ENCODE measurements around the gene PAOX. TPM values are rescaled to one million over a fixed set of nuclear protein-coding genes. Genes with fewer than 3 reads are reported as not detected.

Gene PAOX
- total and polyA plus RNA-seq, 2 of the 13 experiments (the other 11 are each of a cell fraction or from before 2014, with no cell fraction given), result 0.49 to 0.77 TPM

GRCh38 chr10:133329491-133330202 lies 49.4 kb upstream of the PAOX start (continued):
- TF ChIP-seq SIN3A (IDR thresholded peaks at IDR 0.05; ENCODE audit: borderline replicate concordance, low read depth, low read length) (no peak), TBP (CRISPR knock-in tag; IDR thresholded peaks at IDR 0.05) (no peak), ZNF329 (CRISPR knock-in tag; IDR thresholded peaks at IDR 0.05; ENCODE audit: low read depth) (no peak), ZNF691 (CRISPR knock-in tag; IDR thresholded peaks at IDR 0.05; ENCODE audit: borderline replicate concordance, low read depth) (peak; percentile 40; the same call in 1 of the 2 replicates), ZNF556 (CRISPR knock-in tag; IDR thresholded peaks at IDR 0.05; ENCODE audit: borderline replicate concordance) (peak; percentile 38; the same call in 1 of the 2 replicates), ZSCAN9 (CRISPR knock-in tag; IDR thresholded peaks at IDR 0.05; ENCODE audit: borderline replicate concordance) (0 out of 2 replicates have a peak, but pooled peaks have one; percentile 29), THRA (CRISPR knock-in tag; IDR thresholded peaks at IDR 0.05; ENCODE audit: borderline replicate concordance) (0 out of 2 replicates have a peak, but pooled peaks have one; percentile 40), GABPB1 (CRISPR knock-in tag; IDR thresholded peaks at IDR 0.05) (peak; percentile 47; the same call in 1 of the 2 replicates), XBP1 (CRISPR knock-in tag; IDR thresholded peaks at IDR 0.05) (no peak), ZNF629 (CRISPR knock-in tag; conservative IDR thresholded peaks at IDR 0.05) (no peak), PPARG (CRISPR knock-in tag; conservative IDR thresholded peaks at IDR 0.05) (0 out of 2 replicates have a peak, but pooled peaks have one; percentile 22), FUBP1 (CRISPR knock-in tag; IDR thresholded peaks at IDR 0.05; ENCODE audit: borderline replicate concordance) (no peak), TERF1 (CRISPR knock-in tag; IDR thresholded peaks at IDR 0.05) (no peak), CREB1 (IDR thresholded peaks at IDR 0.05) (no peak), CREB1 (CRISPR knock-in tag; IDR thresholded peaks at IDR 0.05) (no peak), ZNF251 (CRISPR knock-in tag; IDR thresholded peaks at IDR 0.05) (no peak), CENPX (CRISPR knock-in tag; IDR thresholded peaks at IDR 0.05) (no peak), STAG1 (CRISPR knock-in tag; IDR thresholded peaks at IDR 0.05) (peak; percentile 87), KLF16 (CRISPR knock-in tag; IDR thresholded peaks at IDR 0.05) (peak in 1 of 2 experiments; percentile 69; a peak in 1 of 4 replicates), PITX1 (CRISPR knock-in tag; IDR thresholded peaks at IDR 0.05) (no peak), ZNF468 (CRISPR knock-in tag; IDR thresholded peaks at IDR 0.05) (no peak), FOXA3 (CRISPR knock-in tag; IDR thresholded peaks at IDR 0.05) (0 out of 2 replicates have a peak, but pooled peaks have one; percentile 22), KMT2A (CRISPR knock-in tag; IDR thresholded peaks at IDR 0.05) (peak; percentile 31; the same call in 1 of the 2 replicates), YEATS2 (CRISPR knock-in tag; IDR thresholded peaks at IDR 0.05; ENCODE audit: borderline replicate concordance) (no peak)
- TF ChIP-seq, protein P1, sequence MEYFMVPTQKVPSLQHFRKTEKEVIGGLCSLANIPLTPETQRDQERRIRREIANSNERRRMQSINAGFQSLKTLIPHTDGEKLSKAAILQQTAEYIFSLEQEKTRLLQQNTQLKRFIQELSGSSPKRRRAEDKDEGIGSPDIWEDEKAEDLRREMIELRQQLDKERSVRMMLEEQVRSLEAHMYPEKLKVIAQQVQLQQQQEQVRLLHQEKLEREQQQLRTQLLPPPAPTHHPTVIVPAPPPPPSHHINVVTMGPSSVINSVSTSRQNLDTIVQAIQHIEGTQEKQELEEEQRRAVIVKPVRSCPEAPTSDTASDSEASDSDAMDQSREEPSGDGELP (IDR thresholded peaks at IDR 0.05; ENCODE audit: borderline replicate concordance, low read depth), result peak; percentile 45; the same call in 1 of the 2 replicates

Data from HepG2 (cell line).